Lower lobe of right lung (tissue), 2 donors: Measurements from ENCODE around the gene MT1G. TPM values are rescaled to one million over a fixed set of nuclear protein-coding genes. Genes with fewer than 3 reads are reported as not detected.

ENCODE experiments used
- ATAC-seq, 2 donors: fragments of 200-7000 bp; cut with Tn5 transposase; one replicate each; pipeline ENCODE4 v1.9.1; 2020 to 2022; ENCODE audit warnings: mild to moderate bottlenecking in 2 of 2, moderate library complexity in 2 of 2
- DNase-seq: peaks from one replicate; pipeline ENCODE4 v3.0.0-alpha.2; 2020
- H3K27ac ChIP-seq: fragments of 200-600 bp; one replicate; pipeline ENCODE4 v1.8.0; 2022
- H3K27me3 ChIP-seq: fragments of 200-600 bp; one replicate; pipeline ENCODE4 v1.8.0; 2022; ENCODE audit warnings: low read depth
- H3K36me3 ChIP-seq: fragments of 200-600 bp; one replicate; pipeline ENCODE4 v1.8.0; 2022; ENCODE audit warnings: mild to moderate bottlenecking
- H3K4me1 ChIP-seq: fragments of 200-600 bp; one replicate; pipeline ENCODE4 v1.8.0; 2022
- H3K4me3 ChIP-seq: fragments of 200-600 bp; one replicate; pipeline ENCODE4 v1.8.0; 2022; ENCODE audit warnings: mild to moderate bottlenecking
- H3K9me3 ChIP-seq: fragments of 200-600 bp; one replicate; pipeline ENCODE4 v1.8.0; 2022
- intact Hi-C: fragments of 100-400 bp; cut with DNase I; formaldehyde crosslinking; loops from one replicate; pipeline ENCODE4 v1.11.0; 2022
- total RNA-seq: library from RNA; stranded (reverse); fragmentation: NEBNext Ultra II Directional; extraction: Animal tissue kit (Norgen Biotek cat#: 25700); gene quantifications from one replicate; pipeline ENCODE4 v1.2.1, GENCODE V29; 2021
- TF ChIP-seq, protein P1 (sequence below): fragments of 200-600 bp; IDR thresholded peaks from one replicate; pipeline ENCODE4 v1.8.0; 2022; ENCODE audit warnings: antibody characterized with exemption, mild to moderate bottlenecking
- donor health status: DM: no; HTN: yes; CAD: no; lungs with severe emphysema.

MT1G gene
- total RNA-seq, 1 donor from 2014 or later: 25.3 TPM

GRCh38 chr16:56700631-56701030 lies 32.8 kb upstream of the MT1G start:
- Histone ChIP-seq H3K27me3 (no peaks in the 10 kb centered on the region), H3K27ac (no peak overlapping the region), H3K4me1 (peaks cover 10% of the 10 kb centered on the region), H3K4me3 (no peak overlapping the region), H3K36me3 (no peaks in the 10 kb centered on the region), H3K9me3 (no peaks in the 10 kb centered on the region)
- ATAC-seq (no peak), DNase-seq (no peak)
- TF ChIP-seq, protein P1, sequence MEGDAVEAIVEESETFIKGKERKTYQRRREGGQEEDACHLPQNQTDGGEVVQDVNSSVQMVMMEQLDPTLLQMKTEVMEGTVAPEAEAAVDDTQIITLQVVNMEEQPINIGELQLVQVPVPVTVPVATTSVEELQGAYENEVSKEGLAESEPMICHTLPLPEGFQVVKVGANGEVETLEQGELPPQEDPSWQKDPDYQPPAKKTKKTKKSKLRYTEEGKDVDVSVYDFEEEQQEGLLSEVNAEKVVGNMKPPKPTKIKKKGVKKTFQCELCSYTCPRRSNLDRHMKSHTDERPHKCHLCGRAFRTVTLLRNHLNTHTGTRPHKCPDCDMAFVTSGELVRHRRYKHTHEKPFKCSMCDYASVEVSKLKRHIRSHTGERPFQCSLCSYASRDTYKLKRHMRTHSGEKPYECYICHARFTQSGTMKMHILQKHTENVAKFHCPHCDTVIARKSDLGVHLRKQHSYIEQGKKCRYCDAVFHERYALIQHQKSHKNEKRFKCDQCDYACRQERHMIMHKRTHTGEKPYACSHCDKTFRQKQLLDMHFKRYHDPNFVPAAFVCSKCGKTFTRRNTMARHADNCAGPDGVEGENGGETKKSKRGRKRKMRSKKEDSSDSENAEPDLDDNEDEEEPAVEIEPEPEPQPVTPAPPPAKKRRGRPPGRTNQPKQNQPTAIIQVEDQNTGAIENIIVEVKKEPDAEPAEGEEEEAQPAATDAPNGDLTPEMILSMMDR: no peak
- intact Hi-C loops: loop anchor here (10.0 kb wide), 1 partner anchor 186 kb away; no protein-coding TSS in a partner anchor

GRCh38 chr16:56700195-56700594 lies 32.3 kb upstream of the MT1G start:
- Histone ChIP-seq H3K27me3 (no peaks in the 10 kb centered on the region), H3K36me3 (no peaks in the 10 kb centered on the region), H3K27ac (no peak overlapping the region), H3K4me3 (no peak overlapping the region), H3K4me1 (peaks cover 10% of the 10 kb centered on the region), H3K9me3 (no peaks in the 10 kb centered on the region)
- TF ChIP-seq, protein P1: no peak
- no peak for DNase-seq
- ATAC-seq: no peak
- intact Hi-C loops: loop anchor here (10.0 kb wide), 1 partner anchor 185 kb away; no protein-coding TSS in a partner anchor

DNA sequence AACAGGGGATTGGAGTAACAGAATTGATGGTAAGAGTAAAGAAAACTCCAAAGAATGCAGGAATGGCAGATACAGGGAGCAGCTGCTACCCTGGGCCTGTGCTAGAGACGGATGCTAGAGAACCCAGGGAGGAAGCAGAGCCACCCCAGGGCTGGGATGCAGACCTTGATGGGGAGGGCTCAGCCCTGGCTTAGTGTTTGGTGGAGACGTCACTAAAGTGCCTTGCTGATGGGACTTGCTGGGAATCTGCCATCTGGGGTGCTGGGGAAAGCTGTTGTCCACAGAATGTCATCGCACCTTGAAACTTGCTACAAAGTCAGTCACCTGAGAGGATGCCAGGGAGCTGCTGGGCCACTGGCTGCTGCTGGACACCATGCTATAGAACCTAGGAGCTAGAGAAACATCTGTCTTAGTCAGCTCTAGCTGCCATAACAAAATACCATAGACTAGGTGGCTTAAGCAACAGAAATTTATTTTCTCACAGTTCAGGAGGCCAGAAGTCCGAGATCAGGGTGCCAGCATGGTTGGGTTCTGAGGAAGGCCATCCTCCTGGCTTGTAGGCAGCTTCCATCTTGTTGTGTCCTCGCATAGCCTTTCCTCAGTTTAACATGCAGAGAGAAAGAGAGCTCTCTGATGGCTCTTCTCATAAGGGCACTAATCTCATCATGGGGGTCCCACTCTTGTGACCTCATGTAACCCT lies 29.7 kb upstream of the MT1G start:
- ATAC-seq (no peak), DNase-seq (no peak)
- intact Hi-C loops: no loop called here

GRCh38 chr16:56695246-56695645 lies 27.4 kb upstream of the MT1G start:
- H3K9me3 ChIP-seq: no peaks in the 10 kb centered on the region
- H3K27me3 ChIP-seq: no peaks in the 10 kb centered on the region
- no peak for DNase-seq
- TF ChIP-seq, protein P1: no peak
- H3K4me1 ChIP-seq: no peaks in the 10 kb centered on the region
- H3K27ac ChIP-seq: no peak overlapping the region
- no peaks in the 10 kb centered on the region for H3K36me3 ChIP-seq
- no peak overlapping the region for H3K4me3 ChIP-seq
- intact Hi-C loops: no loop called here
- ATAC-seq: no peak

More for the DNA sequence above, 29.7 kb upstream of the MT1G start:
- H3K27ac ChIP-seq: no peak overlapping the region
- no peak overlapping the region for H3K4me3 ChIP-seq
- TF ChIP-seq, protein P1: no peak
- no peaks in the 10 kb centered on the region for H3K27me3 ChIP-seq
- no peaks in the 10 kb centered on the region for H3K36me3 ChIP-seq
- H3K9me3 ChIP-seq: no peaks in the 10 kb centered on the region
- peaks cover 10% of the 10 kb centered on the region for H3K4me1 ChIP-seq

- ATAC-seq (peak; percentile 91 to 95), DNase-seq (peak; percentile 73)
- TF ChIP-seq, protein P1: no peak
- H3K27me3 ChIP-seq: no peaks in the 10 kb centered on the region
- no peak overlapping the region for H3K27ac ChIP-seq
- H3K4me1 ChIP-seq: no peaks in the 10 kb centered on the region
- no peaks in the 10 kb centered on the region for H3K9me3 ChIP-seq
- no peaks in the 10 kb centered on the region for H3K36me3 ChIP-seq
- intact Hi-C loops: no loop called here
- H3K4me3 ChIP-seq: no peak overlapping the region
Measured at GRCh38 chr16:56691885-56692284, 24.0 kb upstream of the MT1G start.
